ENCODE measurements around the gene TM4SF4. TPM values are rescaled to one million over a fixed set of nuclear protein-coding genes. Genes with fewer than 3 reads are reported as not detected.
A peak's percentile ranks its signal among the peaks of the same experiment; 100 is the strongest.

TM4SF4 gene
- total RNA-seq, 1 experiment from 2014 or later = not detected

DNA sequence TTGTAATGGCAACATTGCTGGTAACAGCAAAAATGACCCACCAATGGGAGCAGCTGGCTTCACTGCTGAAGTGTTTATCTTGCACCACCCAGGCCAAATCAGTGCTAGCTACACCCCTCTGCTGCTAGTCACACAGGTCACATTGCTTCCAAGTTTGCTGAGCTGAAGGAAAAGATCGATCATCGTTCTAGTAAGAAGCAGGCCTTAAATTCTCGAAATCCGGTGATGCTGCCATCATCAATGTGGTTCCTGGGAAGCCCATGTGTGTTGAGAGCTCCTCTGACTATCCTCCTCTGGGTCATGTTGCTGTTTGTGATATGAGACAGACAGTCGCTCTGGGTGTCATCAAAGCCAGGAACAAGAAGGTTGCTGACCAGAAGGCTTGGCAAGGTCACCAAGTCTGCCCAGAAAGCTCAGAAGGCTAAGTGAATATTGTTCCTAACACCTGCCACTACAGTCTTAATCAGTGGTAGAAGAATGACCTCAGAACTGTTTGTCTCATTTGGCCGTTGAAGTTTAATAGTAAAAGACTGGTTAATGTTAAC, 21.2 kb downstream of the TM4SF4 start:
- Mint-ChIP-seq H3K4me3 (ENCODE audit: unreplicated experiment) (no peak overlapping the region), H3K27ac (ENCODE audit: low read depth, unreplicated experiment) (no peak overlapping the region), H3K27me3 (ENCODE audit: insufficient read depth, unreplicated experiment) (peaks cover 15% of the 10 kb centered on the region), H3K36me3 (ENCODE audit: insufficient read depth, unreplicated experiment) (no peaks in the 10 kb centered on the region), H3K9me3 (ENCODE audit: unreplicated experiment) (no peaks in the 10 kb centered on the region), H3K4me1 (ENCODE audit: insufficient read depth, unreplicated experiment) (no peaks in the 10 kb centered on the region)
- no peak for DNase-seq (ENCODE audit: unreplicated experiment)
- intact Hi-C loops (cut with micrococcal nuclease) = loop anchor here (10.0 kb wide), 1 partner anchor 389 kb away; no protein-coding TSS in a partner anchor
- TF ChIP-seq CTCF (IDR thresholded peaks at IDR 0.05; ENCODE audit: unreplicated experiment) = no peak
- BruUV-seq (replicated peaks) = no TSS peak
- CTCF ChIA-PET = interaction anchor here (0.5 to 3.8 kb wide), 19 partner anchors 10 to 313 kb away, joined by 3 to 20 read pairs (median 4); partner anchors contain the start of genes COMMD2 and TM4SF4
- POLR2A ChIA-PET = no interaction called here

- H3K9me3 Mint-ChIP-seq (ENCODE audit: unreplicated experiment) = no peaks in the 10 kb centered on the region
- ChIA-PET CTCF (interaction anchor here (0.5 to 3.8 kb wide), 5 partner anchors 9 to 161 kb away, joined by 3 to 16 read pairs (median 6); no protein-coding TSS in a partner anchor), POLR2A (interaction anchor here (0.6 to 1.7 kb wide), 2 partner anchors 9 to 23 kb away, joined by 3 to 4 read pairs; partner anchors contain the start of gene TM4SF4)
- H3K4me3 Mint-ChIP-seq (ENCODE audit: unreplicated experiment) = no peak overlapping the region
- no TSS peak for BruUV-seq (replicated peaks)
- intact Hi-C loops (cut with micrococcal nuclease) = loop anchor here (10.0 kb wide), 1 partner anchor 388 kb away; no protein-coding TSS in a partner anchor
- H3K4me1 Mint-ChIP-seq (ENCODE audit: insufficient read depth, unreplicated experiment) = no peaks in the 10 kb centered on the region
- H3K36me3 Mint-ChIP-seq (ENCODE audit: insufficient read depth, unreplicated experiment) = no peaks in the 10 kb centered on the region
- no peak for DNase-seq (ENCODE audit: unreplicated experiment)
- H3K27ac Mint-ChIP-seq (ENCODE audit: low read depth, unreplicated experiment) = no peak overlapping the region
- no peak for TF ChIP-seq CTCF (IDR thresholded peaks at IDR 0.05; ENCODE audit: unreplicated experiment)
- peaks cover 6% of the 10 kb centered on the region for H3K27me3 Mint-ChIP-seq (ENCODE audit: insufficient read depth, unreplicated experiment)
These were observed 22.4 kb downstream of the TM4SF4 start for GRCh38 chr3:149496891-149497290.

GRCh38 chr3:149497966-149498670, 23.6 kb downstream of the TM4SF4 start:
- BruUV-seq (replicated peaks) = no TSS peak
- no peak for DNase-seq (ENCODE audit: unreplicated experiment)
- Mint-ChIP-seq H3K36me3 (ENCODE audit: insufficient read depth, unreplicated experiment) (no peaks in the 10 kb centered on the region), H3K4me3 (ENCODE audit: unreplicated experiment) (no peak overlapping the region), H3K27me3 (ENCODE audit: insufficient read depth, unreplicated experiment) (no peaks in the 10 kb centered on the region), H3K4me1 (ENCODE audit: insufficient read depth, unreplicated experiment) (no peaks in the 10 kb centered on the region), H3K27ac (ENCODE audit: low read depth, unreplicated experiment) (no peak overlapping the region), H3K9me3 (ENCODE audit: unreplicated experiment) (no peaks in the 10 kb centered on the region)
- CTCF ChIA-PET = interaction anchor here (0.8 to 3.8 kb wide), 4 partner anchors 8 to 253 kb away, joined by 4 to 16 read pairs (median 6); no protein-coding TSS in a partner anchor
- POLR2A ChIA-PET = interaction anchor here (0.6 to 1.7 kb wide), 5 partner anchors 10 to 316 kb away, joined by 3 to 4 read pairs (median 3); no protein-coding TSS in a partner anchor
- intact Hi-C loops (cut with micrococcal nuclease) = loop anchor here (10.0 kb wide), 1 partner anchor 387 kb away; no protein-coding TSS in a partner anchor
- TF ChIP-seq CTCF (IDR thresholded peaks at IDR 0.05; ENCODE audit: unreplicated experiment) = no peak

GRCh38 chr3:149501524-149501923, 27.0 kb downstream of the TM4SF4 start:
- Mint-ChIP-seq H3K36me3 (ENCODE audit: insufficient read depth, unreplicated experiment) (no peaks in the 10 kb centered on the region), H3K27me3 (ENCODE audit: insufficient read depth, unreplicated experiment) (no peaks in the 10 kb centered on the region), H3K27ac (ENCODE audit: low read depth, unreplicated experiment) (no peak overlapping the region), H3K4me3 (ENCODE audit: unreplicated experiment) (no peak overlapping the region), H3K4me1 (ENCODE audit: insufficient read depth, unreplicated experiment) (peaks cover 4% of the 10 kb centered on the region), H3K9me3 (ENCODE audit: unreplicated experiment) (no peaks in the 10 kb centered on the region)
- intact Hi-C loops (cut with micrococcal nuclease) = no loop called here
- ChIA-PET CTCF (interaction anchor here (0.5 to 2.7 kb wide), 8 partner anchors 8 to 307 kb away, joined by 3 to 14 read pairs (median 6); no protein-coding TSS in a partner anchor), POLR2A (interaction anchor here (0.9 kb wide), 1 partner anchor 309 kb away, joined by 3 read pairs; no protein-coding TSS in a partner anchor)
- no TSS peak for BruUV-seq (replicated peaks)
- TF ChIP-seq CTCF (IDR thresholded peaks at IDR 0.05; ENCODE audit: unreplicated experiment) = no peak
- DNase-seq (ENCODE audit: unreplicated experiment) = peak; percentile 11
